Neuronal stem cell (in vitro differentiated cells): ENCODE measurements around the gene TAF11L7. TPM values are rescaled to one million over a fixed set of nuclear protein-coding genes. Genes with fewer than 3 reads are reported as not detected.
"Not testable (repeated sequence)": the region's sequence is repeated elsewhere in the genome, so short reads cannot be mapped to it uniquely, and the experiment has no call there.

ENCODE experiments used
- DNase-seq: peaks from one replicate; pipeline ENCODE4 v3.0.0-alpha.2; 2013; ENCODE audit warnings: low spot score
- H2AFZ ChIP-seq: one replicate; pipeline ENCODE4 v1.6.1; 2013; ENCODE audit warnings: mild to moderate bottlenecking, low read length, inconsistent platforms
- H2AK5ac ChIP-seq: 2 replicates; pipeline ENCODE4 v1.6.1; 2013; ENCODE audit warnings: low read depth, mild to moderate bottlenecking, inconsistent platforms, low read length, moderate library complexity, mixed read lengths
- H2BK120ac ChIP-seq: 2 replicates; pipeline ENCODE4 v1.6.1; 2013; ENCODE audit warnings: low read depth, mild to moderate bottlenecking, inconsistent platforms, low read length, moderate library complexity, mixed read lengths
- H2BK12ac ChIP-seq: one replicate; pipeline ENCODE4 v1.6.1; 2013; ENCODE audit warnings: low read length, inconsistent platforms
- H2BK15ac ChIP-seq: 2 replicates; pipeline ENCODE4 v1.6.1; 2013; ENCODE audit warnings: mild to moderate bottlenecking, low read length, inconsistent platforms, mixed read lengths
- H2BK5ac ChIP-seq: one replicate; pipeline ENCODE4 v1.6.1; 2013; ENCODE audit warnings: inconsistent platforms, mild to moderate bottlenecking, low read length, moderate library complexity
- H3K14ac ChIP-seq: one replicate; pipeline ENCODE4 v1.6.1; 2013; ENCODE audit warnings: low read length, inconsistent platforms
- H3K18ac ChIP-seq: 2 replicates; pipeline ENCODE4 v1.6.1; 2013; ENCODE audit warnings: low read length, inconsistent platforms
- H3K23ac ChIP-seq: 2 replicates; pipeline ENCODE4 v1.6.1; 2013; ENCODE audit warnings: low read depth, mild to moderate bottlenecking, mixed read lengths, low read length, inconsistent platforms; ENCODE audit not compliant: poor library complexity
- H3K27ac ChIP-seq: replicated peaks from 3 replicates; pipeline ENCODE4 v1.5.1; 2013; ENCODE audit warnings: low read length, inconsistent platforms
- H3K27me3 ChIP-seq, 3 experiments: 2 replicates each; pipeline ENCODE4 v1.6.1; 2013; ENCODE audit warnings: low read length in 3 of 3, mild to moderate bottlenecking in 2 of 3, inconsistent platforms in 1 of 3, low read depth in 1 of 3, mixed read lengths in 1 of 3, moderate library complexity in 1 of 3; ENCODE audit not compliant: control insufficient read depth in 3 of 3, insufficient read depth in 3 of 3
- H3K36me3 ChIP-seq, 2 donors: replicated peaks in 1 of 2; 2 replicates each; pipeline ENCODE4 v1.6.1; 2013; ENCODE audit warnings: low read length in 2 of 2; ENCODE audit not compliant: control insufficient read depth in 2 of 2, insufficient read depth in 2 of 2
- H3K4ac ChIP-seq: 2 replicates; pipeline ENCODE4 v1.6.1; 2013; ENCODE audit warnings: inconsistent platforms, mild to moderate bottlenecking, low read length, moderate library complexity
- H3K4me1 ChIP-seq, 2 donors: 1 replicate in 1 of 2; 2 replicates in 1 of 2; pipeline ENCODE4 v1.6.1; 2013; ENCODE audit warnings: low read length in 2 of 2, low read depth in 1 of 2; ENCODE audit not compliant: control insufficient read depth in 2 of 2, insufficient read depth in 1 of 2
- H3K4me2 ChIP-seq: one replicate; pipeline ENCODE4 v1.6.1; 2013; ENCODE audit warnings: mild to moderate bottlenecking, low read length, inconsistent platforms; ENCODE audit not compliant: insufficient read depth, poor library complexity, severe bottlenecking
- H3K4me3 ChIP-seq, 2 donors: 2 replicates each; pipeline ENCODE4 v1.5.1; 2013; ENCODE audit warnings: low read length in 2 of 2, mild to moderate bottlenecking in 2 of 2, inconsistent platforms in 1 of 2, moderate library complexity in 1 of 2
- H3K79me1 ChIP-seq: one replicate; pipeline ENCODE4 v1.6.1; 2013; ENCODE audit warnings: low read depth, mild to moderate bottlenecking, inconsistent platforms, low read length, moderate library complexity
- H3K9ac ChIP-seq: one replicate; pipeline ENCODE4 v1.6.1; 2013; ENCODE audit warnings: mild to moderate bottlenecking, low read depth, low read length, inconsistent platforms; ENCODE audit not compliant: poor library complexity
- H3K9me3 ChIP-seq, 2 donors: replicated peaks in 1 of 2; 2 replicates each; pipeline versions ENCODE3 to v1.6.1; 2013; ENCODE audit warnings: low read length in 2 of 2, mild to moderate bottlenecking in 2 of 2, inconsistent platforms in 1 of 2, low read depth in 1 of 2, mixed read lengths in 1 of 2, moderate library complexity in 1 of 2; ENCODE audit not compliant: control insufficient read depth in 2 of 2, insufficient read depth in 1 of 2
- H4K8ac ChIP-seq: one replicate; pipeline ENCODE4 v1.6.1; 2013; ENCODE audit warnings: low read depth, mild to moderate bottlenecking, inconsistent platforms, low read length, moderate library complexity
- H4K91ac ChIP-seq: one replicate; pipeline ENCODE4 v1.6.1; 2013; ENCODE audit warnings: low read length, low read depth, mild to moderate bottlenecking, inconsistent platforms; ENCODE audit not compliant: poor library complexity
- WGBS, 2 donors: extraction: QIAGEN DNeasy Blood & Tissue Kit; methylation state at CpG; one replicate each; pipeline ENCODE4 v1.1.7; 2013; ENCODE audit warnings: missing lambda C conversion rate in 2 of 2, mixed read lengths in 1 of 2; ENCODE audit not compliant: insufficient read length in 2 of 2, insufficient replicate concordance in 1 of 2; ENCODE audit errors: extremely low coverage in 2 of 2; 5-methylcytosine and 5-hydroxymethylcytosine counted together
- small RNA-seq: library from polyadenylated mRNA; stranded (forward); fragments of <200 nt; extraction: miRNeasy Mini kit (QIAGEN cat#:217004); gene quantifications from one replicate; pipeline ENCODE3, GENCODE V24; 2013; ENCODE audit not compliant: insufficient read depth

TAF11L7 gene

GRCh38 chr5:17594255-17594654 lies 8.7 kb upstream of the TAF11L7 start, which contains the start of gene TAF11L9:
Gene TAF11L9, minus strand, starts transcription at chr5:17594394.
- H2BK15ac ChIP-seq, H2AFZ ChIP-seq, H3K4me3 ChIP-seq, H4K8ac ChIP-seq, DNase-seq, H3K79me1 ChIP-seq, H3K4ac ChIP-seq, H3K9ac ChIP-seq, H3K27me3 ChIP-seq, H2AK5ac ChIP-seq, H2BK5ac ChIP-seq, H3K36me3 ChIP-seq, H2BK12ac ChIP-seq, H3K23ac ChIP-seq, H3K4me1 ChIP-seq, H3K14ac ChIP-seq, H3K9me3 ChIP-seq, H3K27ac ChIP-seq, H3K4me2 ChIP-seq, H2BK120ac ChIP-seq, H3K18ac ChIP-seq, H4K91ac ChIP-seq: not testable (repeated sequence)
- WGBS, 2 donors = no CpG with 5 or more reads among the region's 15 CpGs

GRCh38 chr5:17590860-17591259 lies 5.3 kb upstream of the TAF11L7 start, which contains the start of gene TAF11L8:
Gene TAF11L8, minus strand, starts transcription at chr5:17590960.
- H3K36me3 ChIP-seq, H3K4me2 ChIP-seq, H4K91ac ChIP-seq, H3K18ac ChIP-seq, H3K4me1 ChIP-seq, H3K23ac ChIP-seq, H3K4ac ChIP-seq, H2BK15ac ChIP-seq, H3K9ac ChIP-seq, H2BK12ac ChIP-seq, H4K8ac ChIP-seq, H2BK5ac ChIP-seq, H3K4me3 ChIP-seq, H2BK120ac ChIP-seq, H2AK5ac ChIP-seq, H3K9me3 ChIP-seq, H3K14ac ChIP-seq, H3K27ac ChIP-seq, DNase-seq, H2AFZ ChIP-seq, H3K79me1 ChIP-seq, H3K27me3 ChIP-seq: not testable (repeated sequence)
- no CpG with 5 or more reads among the region's 16 CpGs for WGBS, 2 donors

Small RNAs within 50 kb of the gene (small RNA-seq; reads per million reads assigned to genes)
- gene AC233724.3 = not detected
- not detected for gene AC233724.6
- not detected for gene AC233724.7
